Medulla oblongata (tissue), 1 donor: ENCODE results near the gene FAM200C.

Experiments
- DNase-seq: peaks from one replicate; pipeline ENCODE4 v3.0.0-alpha.2; 2015; ENCODE audit errors: extremely low spot score

FAM200C gene

GRCh38 chr5:160419458-160420330 lies 19.8 kb upstream of the FAM200C start:
- peak; percentile 17 for DNase-seq

DNA sequence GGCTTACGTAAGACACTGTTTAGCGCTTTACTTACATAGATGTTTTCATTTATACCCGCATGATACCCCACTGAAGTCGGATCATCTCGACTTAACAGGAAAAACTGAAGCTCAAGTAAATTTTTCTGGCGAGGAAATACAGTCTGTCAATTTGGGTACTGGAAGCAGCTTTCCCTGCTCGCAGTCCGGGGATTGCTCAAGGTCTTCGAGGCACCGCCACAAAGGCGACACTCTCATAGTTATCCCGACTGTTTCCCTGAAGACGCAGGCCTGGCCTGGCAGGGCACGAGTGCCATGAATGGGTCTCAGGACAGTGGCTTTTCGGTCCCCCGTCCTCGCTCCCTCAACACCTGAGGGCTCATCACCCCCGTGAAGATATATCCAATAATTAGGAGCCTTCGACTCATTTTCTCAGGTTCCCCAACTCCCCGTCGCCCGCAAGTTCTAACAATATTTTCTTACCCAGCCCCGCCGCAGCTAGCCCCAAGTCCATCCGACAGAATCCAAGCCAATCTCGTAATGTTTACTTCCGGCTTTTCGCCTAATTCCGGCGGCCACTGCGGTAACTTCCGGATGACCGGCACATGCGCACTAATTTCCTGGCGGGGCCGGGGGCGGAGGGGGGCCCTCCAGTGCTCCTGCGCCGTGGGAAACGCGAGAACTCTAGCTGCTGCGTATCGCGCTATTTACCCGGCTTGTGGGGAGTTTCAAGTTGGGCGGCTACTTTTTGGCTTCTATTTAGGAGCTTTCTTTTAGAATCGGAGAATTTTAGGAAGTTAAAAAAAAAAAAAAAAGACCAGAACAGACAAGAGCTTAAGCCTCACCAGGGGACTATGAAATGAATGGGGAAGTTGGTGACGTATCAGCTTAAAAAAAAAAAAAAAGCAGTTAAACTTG lies 19.0 kb upstream of the FAM200C start, which contains the start of gene SLU7:
Gene SLU7 (minus strand): TSS at position 521 of the 897 bp plus-strand sequence. CDS start 3,787 bp downstream, outside the sequence.
- peak; percentile 95 for DNase-seq

GRCh38 chr5:160398806-160399205 lies 1.0 kb downstream of the FAM200C start:
- no peak for DNase-seq

GRCh38 chr5:160397492-160397891 lies 2.4 kb downstream of the FAM200C start:
- no peak for DNase-seq

DNA sequence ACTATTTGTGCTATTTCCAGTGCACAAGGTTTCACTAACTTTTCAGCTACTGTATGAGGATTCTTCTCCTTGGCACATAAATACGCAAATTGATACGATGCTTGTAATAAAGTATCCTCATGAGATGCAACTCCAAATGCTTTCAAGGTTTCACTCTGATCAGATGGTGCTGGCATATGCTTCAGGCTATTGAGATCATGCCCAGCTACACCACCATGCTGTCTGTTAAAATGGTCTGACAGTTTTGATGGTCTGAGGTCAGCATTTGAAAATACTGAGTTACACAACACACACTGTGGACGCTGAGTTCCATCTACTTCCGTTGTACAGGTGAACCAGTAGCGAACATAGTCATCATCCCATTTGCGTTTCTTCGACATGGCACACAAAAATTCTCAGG lies 4.7 kb downstream of the FAM200C start:
- no peak for DNase-seq

DNA sequence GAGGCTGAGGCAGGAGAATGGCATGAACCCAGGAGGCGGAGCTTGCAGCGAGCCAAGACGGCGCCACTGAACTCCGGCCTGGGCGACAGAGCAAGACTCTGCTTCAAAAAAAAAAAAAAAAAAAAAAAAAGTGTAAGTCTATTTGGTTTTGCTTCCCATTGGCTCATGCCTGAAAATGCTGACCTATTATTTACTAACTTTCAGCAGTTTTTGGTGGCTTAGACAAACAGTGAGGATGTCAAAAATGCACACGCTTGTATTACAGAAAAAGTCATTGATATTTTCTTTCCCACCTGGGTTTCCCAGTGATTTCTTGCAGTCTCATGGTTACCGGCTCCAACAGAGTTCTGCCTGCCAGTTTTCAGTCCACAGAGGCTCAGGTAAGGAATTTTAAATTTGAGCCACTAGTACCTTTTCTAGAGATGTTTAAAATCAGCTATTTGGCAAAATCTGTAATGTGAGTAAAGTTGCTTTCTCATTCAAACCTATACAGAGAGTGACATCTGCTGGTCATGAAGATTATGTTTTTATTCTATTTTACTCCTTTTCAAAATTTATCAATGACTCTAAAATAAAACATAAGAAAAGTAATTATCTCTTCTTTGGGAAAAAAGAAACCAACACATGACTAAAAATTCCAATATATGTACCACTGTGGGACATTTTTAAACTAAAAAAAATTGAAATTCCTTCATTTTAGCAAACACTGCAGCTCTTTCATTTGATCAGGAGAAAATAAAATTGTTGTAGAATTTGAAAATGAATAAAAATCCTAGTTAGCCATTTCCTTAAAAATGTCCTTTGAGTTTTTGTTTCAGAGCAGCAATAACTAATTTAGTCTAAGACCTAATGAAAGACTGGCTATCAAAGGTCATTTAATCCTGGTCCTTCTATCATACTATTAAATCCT lies 8.8 kb downstream of the FAM200C start:
- peak; percentile 34 for DNase-seq

DNA sequence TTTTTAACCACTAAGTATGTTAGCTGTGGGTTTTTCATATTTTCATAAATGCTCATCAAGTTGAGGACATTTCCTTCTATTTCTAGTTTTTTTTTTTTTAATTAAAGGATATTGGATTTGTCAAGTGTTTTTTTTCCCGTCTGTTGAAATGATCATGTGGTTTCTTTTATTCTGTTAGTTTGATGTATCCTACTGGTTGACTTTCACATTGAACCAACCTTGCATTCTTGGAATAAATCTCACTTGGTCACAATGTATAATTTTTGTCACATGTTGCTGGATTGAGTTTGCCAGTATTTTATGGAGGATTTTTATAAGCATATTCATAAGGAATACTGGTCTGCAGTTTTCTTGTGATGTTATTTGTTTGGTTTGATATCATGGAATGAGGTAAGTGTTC lies 12.4 kb downstream of the FAM200C start:
- no peak for DNase-seq

- no peak for DNase-seq
These were observed 14.4 kb downstream of the FAM200C start for GRCh38 chr5:160385496-160385895.

DNA sequence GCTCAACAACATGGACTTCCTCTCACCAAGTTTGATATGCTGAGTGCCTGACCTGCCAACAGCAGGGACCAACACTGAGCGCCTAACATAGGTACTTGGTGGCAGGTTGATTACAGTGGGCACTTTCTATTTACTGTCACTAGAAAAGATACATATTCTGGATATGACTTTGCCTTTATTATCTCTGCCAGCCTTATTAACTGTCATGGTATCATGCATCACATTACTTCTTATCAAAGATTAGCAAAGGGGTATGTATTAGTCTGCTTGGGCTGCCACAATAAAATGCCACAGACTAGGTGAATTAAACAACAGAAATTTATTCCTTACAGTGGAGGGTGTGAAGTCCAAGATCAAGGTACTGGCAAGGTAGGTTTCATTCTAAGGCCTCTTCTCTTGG lies 15.2 kb downstream of the FAM200C start:
- DNase-seq, result no peak

- no peak for DNase-seq
These were observed 17.5 kb downstream of the FAM200C start for GRCh38 chr5:160382346-160382745.

DNA sequence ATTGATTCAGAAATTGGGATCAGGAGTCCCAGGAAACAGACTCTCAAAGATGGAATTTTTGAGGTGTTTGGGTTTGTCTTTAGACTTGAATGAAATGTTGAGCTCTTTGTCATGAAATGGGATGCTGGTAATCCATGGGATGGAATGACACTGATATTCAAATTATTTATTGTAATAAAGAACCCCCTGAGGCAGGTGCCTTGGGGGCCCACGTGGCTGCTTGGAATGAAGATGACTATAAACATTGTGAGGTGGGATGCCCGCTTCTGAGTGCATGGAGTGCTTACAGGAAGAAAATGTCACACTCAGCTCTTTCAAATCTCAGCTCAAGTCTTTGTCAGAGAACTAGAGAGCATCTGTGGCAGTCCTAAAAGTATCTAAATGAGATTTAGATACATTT lies 19.8 kb downstream of the FAM200C start:
- no peak for DNase-seq

- no peak for DNase-seq
These were observed 20.3 kb downstream of the FAM200C start for GRCh38 chr5:160379511-160379910.

- no peak for DNase-seq
These were observed 21.5 kb downstream of the FAM200C start for GRCh38 chr5:160378330-160378729.

DNA sequence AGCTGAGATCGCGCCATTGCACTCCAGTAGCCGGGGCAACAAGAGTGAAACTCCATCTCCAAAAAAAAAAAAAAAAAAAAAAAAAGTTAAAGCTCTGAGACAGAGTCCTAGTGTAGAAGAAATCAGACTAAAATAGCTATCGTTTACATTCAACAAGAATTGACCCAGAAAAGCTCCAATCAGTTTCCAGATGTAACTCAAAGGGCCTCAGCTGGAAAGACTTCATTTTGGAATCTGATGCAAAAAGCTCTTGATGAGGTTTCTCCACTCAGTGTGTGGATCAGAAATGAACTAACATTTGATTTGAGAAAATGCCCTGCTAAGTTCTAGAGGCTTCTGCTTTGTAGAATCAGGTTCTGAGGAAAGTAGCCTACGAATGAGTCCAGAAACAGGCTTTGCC lies 22.2 kb downstream of the FAM200C start:
- no peak for DNase-seq

DNA sequence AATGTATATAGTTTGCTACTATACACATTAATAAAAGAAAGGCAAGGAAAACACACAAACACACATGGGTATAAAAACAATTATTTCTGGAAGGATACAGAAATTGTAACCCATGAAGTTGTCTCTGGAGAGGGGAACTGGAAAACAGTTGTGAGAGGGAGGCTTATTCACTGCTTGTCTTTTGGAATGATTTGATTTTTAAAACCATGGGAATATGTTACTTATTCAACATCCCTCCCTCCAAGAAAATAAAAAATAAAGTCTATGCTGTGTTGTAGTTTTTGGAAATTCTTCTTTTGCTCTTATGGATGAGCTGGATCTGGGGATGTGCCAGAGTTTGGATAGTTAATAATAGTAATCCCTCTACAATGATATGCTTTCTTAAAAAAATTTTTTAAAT lies 23.4 kb downstream of the FAM200C start:
- DNase-seq, result no peak

GRCh38 chr5:160375701-160376100 lies 24.2 kb downstream of the FAM200C start:
- no peak for DNase-seq

DNA sequence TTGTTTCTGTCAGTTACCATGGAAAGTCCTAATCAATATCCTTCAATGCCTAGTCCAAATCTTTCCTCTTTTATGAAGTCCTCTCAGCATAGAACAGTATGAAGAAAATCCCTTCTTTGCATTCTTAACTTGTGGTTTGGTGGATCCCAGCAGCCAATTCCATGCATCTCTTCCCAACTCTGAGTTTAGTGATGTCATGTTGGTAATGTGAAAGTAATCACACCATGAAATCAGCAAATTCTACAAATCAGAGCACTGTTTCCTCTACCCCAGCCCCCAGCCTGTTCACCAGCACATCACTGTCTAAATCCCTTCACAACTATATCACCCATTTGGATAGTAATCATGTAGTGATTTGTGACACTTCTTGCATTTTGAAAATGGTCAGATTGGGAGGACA lies 24.7 kb downstream of the FAM200C start:
- DNase-seq, result no peak

- DNase-seq, result no peak
These were observed 28.6 kb downstream of the FAM200C start for GRCh38 chr5:160371294-160371693.

DNA sequence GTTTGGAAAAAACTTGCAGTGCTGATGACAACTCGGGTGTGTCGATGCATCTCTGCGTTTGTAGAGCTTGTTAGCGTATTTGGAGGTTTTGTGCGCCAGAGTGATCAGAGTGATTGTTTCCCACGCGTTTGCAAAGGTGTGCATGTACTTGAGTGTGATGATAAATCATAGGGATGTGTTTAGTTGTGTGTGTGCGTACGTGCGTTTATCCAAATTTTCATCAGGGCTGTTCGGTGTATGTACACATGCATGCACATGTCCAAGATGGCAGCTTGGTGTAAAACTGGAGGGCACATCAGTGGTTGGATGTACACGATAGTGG lies 29.2 kb downstream of the FAM200C start:
- DNase-seq, result peak; percentile 23

- peak; percentile 18 for DNase-seq
These were observed 29.7 kb downstream of the FAM200C start, which contains the start of gene C1QTNF2 for GRCh38 chr5:160369990-160370712. C1QTNF2 (minus strand) TSS chr5:160370626; CDS start chr5:160355011, 15,615 bp downstream.

DNA sequence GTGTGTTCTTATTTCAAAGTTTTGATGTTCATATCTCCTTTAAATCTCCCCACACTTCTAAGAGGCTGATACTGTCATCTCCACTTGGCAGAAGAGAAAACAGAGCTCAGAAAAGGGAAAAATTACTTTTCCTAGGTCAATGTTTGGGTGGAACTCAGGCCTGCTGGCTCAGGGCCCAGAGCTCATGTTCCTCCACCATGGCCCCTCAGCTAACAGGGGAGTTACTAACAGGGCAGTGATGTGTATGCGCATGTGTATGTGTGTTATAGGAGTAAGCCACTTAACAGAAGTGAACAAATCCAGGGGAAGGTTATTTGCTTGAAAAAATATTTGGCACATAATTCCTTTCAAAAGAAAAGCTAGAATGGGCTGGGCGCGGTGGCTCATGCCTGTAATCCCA lies 32.0 kb downstream of the FAM200C start:
- no peak for DNase-seq
